Stomach (tissue), 4 donors: ENCODE data around the gene PRR5L.

Source experiments
- POLR2A ChIP-seq, 4 donors: fragments of 450-650 bp; IDR thresholded peaks; one replicate each; pipeline ENCODE4 v1.6.1; 2016; ENCODE audit warnings: antibody characterized with exemption in 4 of 4, control low read depth in 2 of 4, mild to moderate bottlenecking in 1 of 4, moderate library complexity in 1 of 4
- POLR2AphosphoS5 ChIP-seq, 3 donors: sonication (generic); formaldehyde crosslinking; IDR thresholded peaks; one replicate each; pipeline ENCODE4 v1.6.1; 2016; ENCODE audit warnings: antibody characterized with exemption in 3 of 3
- TF ChIP-seq, protein P1 (sequence below), 7 experiments: fragments of 450-650 bp in 4 of 7; fragments of 200-600 bp in 3 of 7; sonication (generic) in 3 of 7; IDR thresholded peaks; one replicate each; pipeline ENCODE4 v1.5.1; 2016 to 2019; ENCODE audit warnings: antibody characterized with exemption in 7 of 7, control low read depth in 2 of 7, mild to moderate bottlenecking in 1 of 7

DNA sequence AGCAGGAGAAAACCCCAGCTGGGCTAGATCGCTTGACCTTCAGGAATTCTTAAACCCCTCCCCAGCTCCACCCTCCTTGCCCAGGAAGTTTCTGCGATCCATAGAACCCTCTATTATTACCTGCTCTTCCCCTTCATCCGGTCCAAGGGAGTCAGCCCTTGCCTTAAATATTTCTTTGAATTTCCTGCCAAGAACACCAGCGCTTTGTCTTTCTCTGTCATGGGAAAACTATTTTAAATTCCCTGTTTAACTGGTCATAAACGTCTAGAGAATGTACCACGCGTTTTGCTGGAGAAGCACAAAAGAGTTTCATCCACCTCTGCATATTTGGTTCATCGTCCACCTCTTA is 214.5 kb downstream of the PRR5L start:
- TF ChIP-seq, protein P1, sequence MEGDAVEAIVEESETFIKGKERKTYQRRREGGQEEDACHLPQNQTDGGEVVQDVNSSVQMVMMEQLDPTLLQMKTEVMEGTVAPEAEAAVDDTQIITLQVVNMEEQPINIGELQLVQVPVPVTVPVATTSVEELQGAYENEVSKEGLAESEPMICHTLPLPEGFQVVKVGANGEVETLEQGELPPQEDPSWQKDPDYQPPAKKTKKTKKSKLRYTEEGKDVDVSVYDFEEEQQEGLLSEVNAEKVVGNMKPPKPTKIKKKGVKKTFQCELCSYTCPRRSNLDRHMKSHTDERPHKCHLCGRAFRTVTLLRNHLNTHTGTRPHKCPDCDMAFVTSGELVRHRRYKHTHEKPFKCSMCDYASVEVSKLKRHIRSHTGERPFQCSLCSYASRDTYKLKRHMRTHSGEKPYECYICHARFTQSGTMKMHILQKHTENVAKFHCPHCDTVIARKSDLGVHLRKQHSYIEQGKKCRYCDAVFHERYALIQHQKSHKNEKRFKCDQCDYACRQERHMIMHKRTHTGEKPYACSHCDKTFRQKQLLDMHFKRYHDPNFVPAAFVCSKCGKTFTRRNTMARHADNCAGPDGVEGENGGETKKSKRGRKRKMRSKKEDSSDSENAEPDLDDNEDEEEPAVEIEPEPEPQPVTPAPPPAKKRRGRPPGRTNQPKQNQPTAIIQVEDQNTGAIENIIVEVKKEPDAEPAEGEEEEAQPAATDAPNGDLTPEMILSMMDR (IDR thresholded peaks at IDR 0.05): no peak
- TF ChIP-seq POLR2A (IDR thresholded peaks at IDR 0.05) (no peak), POLR2AphosphoS5 (IDR thresholded peaks at IDR 0.05) (no peak)
